K562 (cell line): ENCODE measurements around the gene LDAH. TPM values are rescaled to one million over a fixed set of nuclear protein-coding genes. Genes with fewer than 3 reads are reported as not detected.

ENCODE experiments used
- ATAC-seq: fragments of 200-7000 bp; cut with Tn5 transposase; 3 replicates; pipeline ENCODE4 v1.9.1; 2020; ENCODE audit warnings: moderate library complexity
- BruUV-seq: library from RNA; stranded (reverse); fragments of 400-500 nt; replicated peaks from 2 replicates; lab custom pipeline; 2021; lab: Mats Ljungman, UMichigan
- CTCF ChIA-PET: fragments of 300-600 bp; formaldehyde crosslinking; extraction: SDS; loops from one replicate; lab custom pipeline; 2021; ENCODE audit warnings: low intra/inter-chr PET ratio; lab: Yijun Ruan, JAX
- POLR2A ChIA-PET: fragments of 300-600, 350-650 bp; sonication (Branson Sonifier 250); formaldehyde crosslinking; extraction: SDS; loops from one replicate; lab custom pipeline; 2021; ENCODE audit warnings: antibody characterized with exemption, inconsistent platforms; lab: Yijun Ruan, JAX
- DNase-seq, 4 experiments: peaks; one replicate each; pipeline versions ENCODE4 v3.0.0 to v3.0.0-alpha.2; 2011 to 2018; ENCODE audit warnings: low spot score in 3 of 4, mixed read lengths in 3 of 4; ENCODE audit errors: extremely low read depth in 1 of 4
- FAIRE-seq: peaks from 2 replicates; lab custom pipeline; 2011; peaks lifted over from hg19 to GRCh38; lab: Jason Lieb, UNC
- H2AFZ ChIP-seq: 2 replicates; pipeline ENCODE4 v1.6.0; 2011; ENCODE audit warnings: low read depth, low read length, control low read depth, inconsistent platforms
- H3K27ac ChIP-seq: fragments of 200-600 bp; 3 replicates; pipeline ENCODE4 v1.8.0; 2011; ENCODE audit warnings: low read depth, mild to moderate bottlenecking, control low read depth, inconsistent platforms, low read length, moderate library complexity, mixed read lengths; ENCODE audit errors: extremely low read depth
- H3K27me3 ChIP-seq, 2 experiments: fragments of 300-600 bp in 1 of 2; 2 replicates in 1 of 2; 3 replicates in 1 of 2; pipeline versions ENCODE4 v1.6.0 to v1.8.0; 2011; ENCODE audit warnings: inconsistent platforms in 2 of 2, low read length in 2 of 2, mild to moderate bottlenecking in 1 of 2, mixed read lengths in 1 of 2, moderate library complexity in 1 of 2; ENCODE audit not compliant: control insufficient read depth in 2 of 2, insufficient read depth in 2 of 2
- H3K36me3 ChIP-seq: fragments of 300-600 bp; 3 replicates; pipeline ENCODE4 v1.8.0; 2011; ENCODE audit warnings: mild to moderate bottlenecking, low read length, inconsistent platforms; ENCODE audit not compliant: control insufficient read depth, insufficient read depth
- H3K4me1 ChIP-seq, 2 experiments: fragments of 200-600 bp in 1 of 2; replicated peaks in 1 of 2; 2 replicates in 1 of 2; 3 replicates in 1 of 2; pipeline versions ENCODE4 v1.5.1 to v1.8.0; 2011; ENCODE audit warnings: inconsistent platforms in 2 of 2, low read length in 2 of 2, mild to moderate bottlenecking in 1 of 2, mixed read lengths in 1 of 2, moderate library complexity in 1 of 2; ENCODE audit not compliant: control insufficient read depth in 2 of 2, insufficient read depth in 2 of 2
- H3K4me2 ChIP-seq: 2 replicates; pipeline ENCODE4 v1.6.1; 2011; ENCODE audit warnings: low read length, control low read depth, inconsistent platforms, mixed read lengths; ENCODE audit not compliant: insufficient read depth
- H3K4me3 ChIP-seq: fragments of 200-600 bp; sonication (generic), shearing (Covaris generic); 2 replicates; pipeline ENCODE4 v1.5.1; 2016; ENCODE audit warnings: control low read depth, inconsistent platforms
- H3K79me2 ChIP-seq: fragments of 200-600 bp; 3 replicates; pipeline ENCODE4 v1.8.0; 2011; ENCODE audit warnings: low read length, inconsistent platforms; ENCODE audit not compliant: control insufficient read depth, insufficient read depth
- H3K9ac ChIP-seq, 2 experiments: 2 replicates each; pipeline versions ENCODE4 v1.6.0 to v1.6.1; 2011; ENCODE audit warnings: low read depth in 2 of 2, low read length in 2 of 2, control low read depth in 1 of 2, inconsistent platforms in 1 of 2, mild to moderate bottlenecking in 1 of 2, mixed read lengths in 1 of 2; ENCODE audit not compliant: insufficient read depth in 1 of 2
- H3K9me1 ChIP-seq: one replicate; pipeline ENCODE4 v1.6.0; 2011; ENCODE audit warnings: inconsistent platforms, mild to moderate bottlenecking, low read length, moderate library complexity; ENCODE audit not compliant: control insufficient read depth, insufficient read depth
- H3K9me3 ChIP-seq: replicated peaks from 2 replicates; pipeline ENCODE4 v1.5.1; 2011; ENCODE audit warnings: low read depth, low read length, inconsistent platforms; ENCODE audit not compliant: control insufficient read depth, insufficient read depth
- H4K20me1 ChIP-seq: replicated peaks from 2 replicates; pipeline ENCODE4 v1.6.1; 2011; ENCODE audit warnings: low read length, inconsistent platforms, mixed read lengths; ENCODE audit not compliant: control insufficient read depth, insufficient read depth
- ATF3 ChIP-seq, 2 experiments: fragments of 450-650 bp in 1 of 2; sonication (generic) in 1 of 2; formaldehyde crosslinking in 1 of 2; IDR thresholded peaks in 1 of 2; conservative IDR thresholded peaks in 1 of 2; 2 replicates each; pipeline versions ENCODE4 v1.6.1 to v1.8.1; 2016 to 2023; ENCODE audit warnings: mild to moderate bottlenecking in 2 of 2, moderate library complexity in 2 of 2, inconsistent platforms in 1 of 2, missing genetic modification reagents in 1 of 2
- CHD4 ChIP-seq: fragments of 200-600 bp; sonication (generic); IDR thresholded peaks from 3 replicates; pipeline ENCODE4 v1.6.1; 2012; ENCODE audit warnings: low read depth, mild to moderate bottlenecking, mixed read lengths, low read length, inconsistent platforms; ENCODE audit not compliant: insufficient read depth, insufficient replicate concordance, poor library complexity, severe bottlenecking
- HIVEP1 ChIP-seq: fragments of 250-450 bp; sonication (Bioruptor Pico); IDR thresholded peaks from 2 replicates; pipeline ENCODE4 v1.4.0; 2020; ENCODE audit warnings: mild to moderate bottlenecking
- HMG20A ChIP-seq: fragments of 450-650 bp; formaldehyde crosslinking; conservative IDR thresholded peaks from 2 replicates; pipeline ENCODE4 v1.4.0; 2020; ENCODE audit warnings: mild to moderate bottlenecking, mixed read lengths
- MXD1 ChIP-seq: fragments of 250-450 bp; sonication (Bioruptor Pico); IDR thresholded peaks from 2 replicates; pipeline ENCODE4 v1.8.0; 2021; ENCODE audit warnings: borderline replicate concordance, mild to moderate bottlenecking, moderate library complexity; ENCODE audit not compliant: poor library complexity, severe bottlenecking
- NCOR1 ChIP-seq: fragments of 450-650 bp; IDR thresholded peaks from 2 replicates; pipeline ENCODE4 v1.6.1; 2016; ENCODE audit warnings: mild to moderate bottlenecking, moderate library complexity
- NR2C1 ChIP-seq, 2 experiments: fragments of 450-650 bp; IDR thresholded peaks; 2 replicates each; pipeline ENCODE4 v1.6.1; 2017; ENCODE audit warnings: mild to moderate bottlenecking in 2 of 2, antibody characterized with exemption in 1 of 2, inconsistent platforms in 1 of 2, missing compliant biosample characterization in 1 of 2, missing genetic modification characterization in 1 of 2
- THRAP3 ChIP-seq: fragments of 450-650 bp; IDR thresholded peaks from 2 replicates; pipeline ENCODE4 v1.6.1; 2016; ENCODE audit warnings: mild to moderate bottlenecking, inconsistent platforms, borderline replicate concordance
- ZNF384 ChIP-seq: IDR thresholded peaks from 2 replicates; pipeline ENCODE4 v1.6.1; 2012; ENCODE audit warnings: low read depth, low read length, improper control_type of control experiment
- ZNF398 ChIP-seq: fragments of 250-450 bp; sonication (Bioruptor Pico); IDR thresholded peaks from 2 replicates; pipeline ENCODE4 v1.8.0; 2021; ENCODE audit warnings: moderate library complexity, mild to moderate bottlenecking, inconsistent platforms
- ZNF699 ChIP-seq: fragments of 250-450 bp; sonication (Bioruptor Pico); IDR thresholded peaks from 2 replicates; pipeline ENCODE4 v1.8.0; 2021; ENCODE audit warnings: mild to moderate bottlenecking, moderate library complexity; ENCODE audit not compliant: insufficient replicate concordance
- WGBS: fragments of 100-300 bp; shearing (Covaris generic); methylation state at CpG from one replicate; pipeline ENCODE4 v1.1.6; 2016; ENCODE audit warnings: low coverage, mixed read lengths; ENCODE audit not compliant: insufficient coverage; ENCODE audit errors: missing lambda C conversion rate; 5-methylcytosine and 5-hydroxymethylcytosine counted together
- in situ Hi-C: fragments of 300-500 bp; cut with MboI; formaldehyde crosslinking; loops from 4 replicates; pipeline ENCODE4 v1.15.0; 2018; ENCODE audit warnings: inconsistent platforms, mixed read lengths
- intact Hi-C: fragments of 100-400 bp; cut with micrococcal nuclease; formaldehyde crosslinking; loops from 2 replicates; pipeline ENCODE4 v1.14.2; 2022
- polyA plus RNA-seq, 8 experiments: library from polyadenylated mRNA; depleted of rRNA in 4 of 8; stranded (reverse) in 5 of 8; unstranded in 3 of 8; fragments of >200 nt; fragmentation: Nextera tagmentation in 2 of 8; fragmentation: Illumina TruSeq in 1 of 8; extraction: Ambion mirVana in 2 of 8; extraction: Trizol in 1 of 8; gene quantifications; 2 replicates each; pipeline versions ENCODE4 v1.2.1 to v1.2.3, GENCODE V29; 2011 to 2014; ENCODE audit warnings: inconsistent platforms in 1 of 8, missing spikeins in 1 of 8
- total RNA-seq, 7 experiments: library from RNA; depleted of rRNA in 6 of 7; stranded (reverse); fragments of >200 nt in 6 of 7; fragmentation: Illumina TruSeq in 2 of 7; extraction: Trizol in 2 of 7; gene quantifications; 2 replicates each; pipeline versions ENCODE4 v1.2.1 to v1.2.3, GENCODE V29; 2011 to 2021; ENCODE audit warnings: low replicate concordance in 1 of 7

Gene LDAH
- total and polyA plus RNA-seq, 9 of the 15 experiments (the other 6 are each of a cell fraction or from before 2014, with no cell fraction given): 22.3 to 60.1 (median 40.0) TPM

GRCh38 chr2:20662308-20662937 is 160.5 kb downstream of the LDAH start:
- WGBS: 3% methylated on average over 5 of the region's 5 CpGs
- ChIA-PET POLR2A (interaction anchor here (0.6 to 1.0 kb wide), 2 partner anchors 38 to 216 kb away, joined by 4 read pairs; partner anchors contain the start of gene RHOB), CTCF (interaction anchor here (1.4 to 2.1 kb wide), 2 partner anchors 301 to 380 kb away, joined by 3 to 17 read pairs; no protein-coding TSS in a partner anchor)
- in situ Hi-C loops (loop anchor here (25.0 kb wide), 1 partner anchor 600 kb away; no protein-coding TSS in a partner anchor), intact Hi-C loops (loop anchor here (5.0 to 10.0 kb wide), 4 partner anchors 122 to 652 kb away; no protein-coding TSS in a partner anchor)
- no TSS peak for BruUV-seq
- Histone ChIP-seq H3K4me3 (no peak overlapping the region), H4K20me1 (peaks cover 4% of the 10 kb centered on the region; the same call in 1 of the 2 replicates), H2AFZ (no peak overlapping the region), H3K9me3 (no peaks in the 10 kb centered on the region), H3K9ac (no peak overlapping the region), H3K4me2 (no peak overlapping the region), H3K27me3 (peaks cover 26 to 55% of the 10 kb centered on the region in 2 experiments), H3K9me1 (no peaks in the 10 kb centered on the region), H3K36me3 (no peaks in the 10 kb centered on the region), H3K27ac (no peak overlapping the region), H3K79me2 (no peaks in the 10 kb centered on the region), H3K4me1 (peaks cover 0 to 15% of the 10 kb centered on the region in 2 experiments; a peak in 2 of 5 replicates)
- DNase-seq (no peak), FAIRE-seq (no peak), ATAC-seq (no peak)
- no peak for TF ChIP-seq HMG20A (CRISPR knock-in tag)
- no peak for TF ChIP-seq ZNF699 (CRISPR knock-in tag)
- TF ChIP-seq NCOR1: no peak
- no peak for TF ChIP-seq HIVEP1 (CRISPR knock-in tag)
- no peak for TF ChIP-seq ZNF398 (CRISPR knock-in tag)
- no peak for TF ChIP-seq ZNF384
- TF ChIP-seq NR2C1 (IDR thresholded peaks at IDR 0.05): no peak
- TF ChIP-seq NR2C1 (tag; IDR thresholded peaks at IDR 0.05): no peak
- no peak for TF ChIP-seq ATF3 (IDR thresholded peaks at IDR 0.05)
- no peak for TF ChIP-seq ATF3 (CRISPR knock-in tag; conservative IDR thresholded peaks at IDR 0.05)
- no peak for TF ChIP-seq MXD1 (CRISPR knock-in tag)
- TF ChIP-seq CHD4: no peak
- no peak for TF ChIP-seq THRAP3
